Endothelial cell of umbilical vein (primary cell): Measurements from ENCODE around the gene VEGFC. TPM values are rescaled to one million over a fixed set of nuclear protein-coding genes. Genes with fewer than 3 reads are reported as not detected.

ENCODE experiments used
- BruUV-seq: library from RNA; stranded (reverse); fragments of 400-500 nt; replicated peaks from 2 replicates; lab custom pipeline; 2021; lab: Mats Ljungman, UMichigan
- CTCF ChIA-PET: fragments of 300-600, 350-600 bp; sonication (Branson Sonifier 250); formaldehyde crosslinking; loops from one replicate; lab custom pipeline; 2021; ENCODE audit warnings: antibody characterized with exemption, inconsistent platforms; lab: Charles Lee
- POLR2A ChIA-PET: fragments of 300-600, 350-600 bp; sonication (Branson Sonifier 250); formaldehyde crosslinking; loops from one replicate; lab custom pipeline; 2021; ENCODE audit warnings: antibody characterized with exemption, inconsistent platforms; lab: Charles Lee
- DNase-seq: peaks from one replicate; pipeline ENCODE4 v3.0.0-alpha.2; 2011; ENCODE audit warnings: low read depth, low spot score
- FAIRE-seq: peaks from 2 replicates; lab custom pipeline; 2011; peaks lifted over from hg19 to GRCh38; lab: Jason Lieb, UNC
- H2AFZ ChIP-seq: 2 replicates; pipeline ENCODE4 v1.6.0; 2012; ENCODE audit warnings: low read depth, low read length, control low read depth, inconsistent platforms
- H3K27ac ChIP-seq: 2 replicates; pipeline ENCODE4 v1.5.1; 2011; ENCODE audit warnings: low read depth, mild to moderate bottlenecking, control low read depth, low read length, moderate library complexity; ENCODE audit not compliant: insufficient read depth
- H3K27me3 ChIP-seq, 2 experiments: 2 replicates each; pipeline versions ENCODE4 v1.6.0 to v1.6.1; 2011; ENCODE audit warnings: low read length in 2 of 2, mixed read lengths in 1 of 2; ENCODE audit not compliant: control insufficient read depth in 2 of 2, insufficient read depth in 2 of 2
- H3K36me3 ChIP-seq, 2 experiments: 2 replicates in 1 of 2; 3 replicates in 1 of 2; pipeline ENCODE4 v1.5.1; 2011; ENCODE audit warnings: low read length in 2 of 2, mild to moderate bottlenecking in 1 of 2, moderate library complexity in 1 of 2; ENCODE audit not compliant: control insufficient read depth in 2 of 2, insufficient read depth in 2 of 2; ENCODE audit errors: extremely low read depth in 1 of 2
- H3K4me1 ChIP-seq: 3 replicates; pipeline ENCODE4 v1.5.1; 2011; ENCODE audit warnings: mild to moderate bottlenecking, low read length; ENCODE audit not compliant: control insufficient read depth, insufficient read depth; ENCODE audit errors: extremely low read depth
- H3K4me2 ChIP-seq: 2 replicates; pipeline ENCODE4 v1.6.1; 2011; ENCODE audit warnings: low read length, control low read depth, mixed read lengths; ENCODE audit not compliant: insufficient read depth
- H3K4me3 ChIP-seq, 3 experiments: fragments of 200-600 bp in 1 of 3; sonication (generic), shearing (Covaris generic) in 1 of 3; replicated peaks in 1 of 3; 2 replicates each; pipeline ENCODE4 v1.5.1; 2011 to 2016; ENCODE audit warnings: control low read depth in 3 of 3, low read length in 3 of 3, mild to moderate bottlenecking in 2 of 3, inconsistent platforms in 1 of 3, low read depth in 1 of 3, moderate library complexity in 1 of 3; ENCODE audit not compliant: insufficient read depth in 1 of 3
- H3K79me2 ChIP-seq: 2 replicates; pipeline ENCODE4 v1.6.0; 2012; ENCODE audit warnings: low read length, inconsistent platforms; ENCODE audit not compliant: control insufficient read depth, insufficient read depth
- H3K9ac ChIP-seq: replicated peaks from 2 replicates; pipeline ENCODE3; 2011; ENCODE audit warnings: low read length, control low read depth; ENCODE audit not compliant: insufficient read depth; ENCODE audit errors: extremely low read depth
- H3K9me1 ChIP-seq: replicated peaks from 3 replicates; pipeline ENCODE4 v1.6.0; 2011; ENCODE audit warnings: mild to moderate bottlenecking, low read length; ENCODE audit not compliant: control insufficient read depth, insufficient read depth; ENCODE audit errors: extremely low read depth
- H3K9me3 ChIP-seq: replicated peaks from 2 replicates; pipeline ENCODE4 v1.5.1; 2012; ENCODE audit warnings: low read length, inconsistent platforms; ENCODE audit not compliant: control insufficient read depth, insufficient read depth
- H4K20me1 ChIP-seq: replicated peaks from 2 replicates; pipeline ENCODE3; 2011; ENCODE audit warnings: mild to moderate bottlenecking, low read length; ENCODE audit not compliant: control insufficient read depth, insufficient read depth; ENCODE audit errors: extremely low read depth
- CTCF ChIP-seq, 2 donors: IDR thresholded peaks; 1 replicate in 1 of 2; 2 replicates in 1 of 2; pipeline ENCODE4 v1.5.1; 2011; ENCODE audit warnings: low read length in 2 of 2, mild to moderate bottlenecking in 2 of 2, moderate library complexity in 2 of 2, control low read depth in 1 of 2, inconsistent platforms in 1 of 2, low read depth in 1 of 2; ENCODE audit not compliant: insufficient read depth in 1 of 2; ENCODE audit errors: extremely low read depth in 1 of 2
- EZH2 ChIP-seq: IDR thresholded peaks from 2 replicates; pipeline ENCODE4 v1.6.1; 2012; ENCODE audit warnings: borderline replicate concordance, low read depth, mild to moderate bottlenecking, moderate library complexity, low read length, inconsistent platforms; ENCODE audit not compliant: severe bottlenecking
- FOS ChIP-seq: IDR thresholded peaks from 2 replicates; pipeline ENCODE4 v1.6.1; 2011; ENCODE audit warnings: mild to moderate bottlenecking, low read length, moderate library complexity, borderline replicate concordance; ENCODE audit not compliant: insufficient read depth
- GATA2 ChIP-seq: IDR thresholded peaks from 2 replicates; pipeline ENCODE4 v1.7.0; 2011; ENCODE audit warnings: low read depth, mild to moderate bottlenecking, moderate library complexity, mixed read lengths, low read length; ENCODE audit not compliant: insufficient read length, insufficient read depth
- JUN ChIP-seq: IDR thresholded peaks from 2 replicates; pipeline ENCODE4 v1.6.1; 2011; ENCODE audit warnings: borderline replicate concordance, low read depth; ENCODE audit not compliant: insufficient read length, insufficient read depth
- MAX ChIP-seq: IDR thresholded peaks from 2 replicates; pipeline ENCODE4 v1.6.1; 2011; ENCODE audit not compliant: insufficient read depth, insufficient read length
- MYC ChIP-seq: IDR thresholded peaks from one replicate; pipeline ENCODE4 v1.6.1; 2011; ENCODE audit warnings: mild to moderate bottlenecking, low read depth, low read length
- POLR2A ChIP-seq: IDR thresholded peaks from 2 replicates; pipeline ENCODE4 v1.6.1; 2012; ENCODE audit warnings: low read depth, mild to moderate bottlenecking, control low read depth, low read length
- POLR2AphosphoS5 ChIP-seq: IDR thresholded peaks from 2 replicates; pipeline ENCODE4 v1.6.1; 2012; ENCODE audit warnings: low read depth, mild to moderate bottlenecking, control low read depth, low read length, moderate library complexity; ENCODE audit not compliant: insufficient read depth
- dilution Hi-C: fragments of 300-500 bp; cut with MboI; formaldehyde crosslinking; loops from one replicate; pipeline ENCODE4 v1.15.0; 2019; ENCODE audit warnings: low sequenced_read_pairs; ENCODE audit not compliant: extremely low pct_ligation_motif_present
- intact Hi-C: fragments of 100-400 bp; cut with micrococcal nuclease; formaldehyde crosslinking; loops from one replicate; pipeline ENCODE4 v1.10.0; 2022
- polyA plus RNA-seq, 4 experiments: library from polyadenylated mRNA; depleted of rRNA in 3 of 4; stranded (reverse) in 3 of 4; unstranded in 1 of 4; fragments of >200 nt; gene quantifications; 2 replicates each; pipeline versions ENCODE4 v1.2.1 to v1.2.3, GENCODE V29; 2011 to 2012; ENCODE audit warnings: missing spikeins in 1 of 4
- total RNA-seq: library from RNA; stranded (reverse); gene quantifications from 2 replicates; pipeline ENCODE4 v1.2.3, GENCODE V29; 2021

Gene VEGFC
- total and polyA plus RNA-seq, 2 donors (not counting 3 experiments of a cell fraction or from before 2014, with no cell fraction given), result 20.4 to 34.9 TPM

- dilution Hi-C loops, result no loop called here
- ChIA-PET POLR2A (no interaction called here), CTCF (no interaction called here)
- H3K9me1 ChIP-seq, result no peaks in the 10 kb centered on the region
- peak overlapping the region; percentile 23 for H3K27ac ChIP-seq
- H3K79me2 ChIP-seq, result peaks cover 75% of the 10 kb centered on the region
- BruUV-seq, result no TSS peak
- H3K9ac ChIP-seq, result peak overlapping the region; percentile 99
- no peaks in the 10 kb centered on the region for H3K36me3 ChIP-seq
- no peak overlapping the region for H2AFZ ChIP-seq
- DNase-seq, result peak; percentile 81
- H4K20me1 ChIP-seq, result no peaks in the 10 kb centered on the region
- H3K9me3 ChIP-seq, result no peaks in the 10 kb centered on the region
- H3K4me2 ChIP-seq, result peak overlapping the region; percentile 96
- H3K4me1 ChIP-seq, result peaks cover 39% of the 10 kb centered on the region
- intact Hi-C loops, result loop anchor here (1.0 to 5.0 kb wide), 12 partner anchors 9 to 549 kb away; no protein-coding TSS in a partner anchor
- H3K27me3 ChIP-seq, result no peaks in the 10 kb centered on the region
- H3K4me3 ChIP-seq, result peak overlapping the region in 2 of 3 experiments; percentile 99 to 100
- peak; percentile 77 for FAIRE-seq
- no peak for TF ChIP-seq POLR2A
- TF ChIP-seq FOS, result peak; percentile 6
- TF ChIP-seq MAX, result no peak
- no peak for TF ChIP-seq JUN
- TF ChIP-seq CTCF (IDR thresholded peaks at IDR 0.05; ENCODE audit: extremely low read depth in 1 of 2, insufficient read depth in 1 of 2, low read depth in 1 of 2, low read length in 2 of 2), result peak; percentile 59 to 60
Observed at GRCh38 chr4:176789955-176790354, 2.8 kb downstream of the VEGFC start.

- no peak for DNase-seq
- no peak overlapping the region for H2AFZ ChIP-seq
- dilution Hi-C loops, result no loop called here
- peaks cover 32% of the 10 kb centered on the region for H3K4me1 ChIP-seq
- no peaks in the 10 kb centered on the region for H4K20me1 ChIP-seq
- intact Hi-C loops, result no loop called here
- peak overlapping the region; percentile 96 for H3K4me2 ChIP-seq
- H3K36me3 ChIP-seq, result no peaks in the 10 kb centered on the region
- POLR2A ChIA-PET, result no interaction called here
- no peak overlapping the region for H3K9ac ChIP-seq
- BruUV-seq, result no TSS peak
- CTCF ChIA-PET, result interaction anchor here (1.0 to 1.8 kb wide), 2 partner anchors 44 to 258 kb away, joined by 3 to 42 read pairs; no protein-coding TSS in a partner anchor
- no peak for TF ChIP-seq MYC
- no peak for TF ChIP-seq GATA2
- TF ChIP-seq FOS, result no peak
- TF ChIP-seq CTCF (IDR thresholded peaks at IDR 0.05; ENCODE audit: extremely low read depth in 1 of 2, insufficient read depth in 1 of 2, low read depth in 1 of 2, low read length in 2 of 2), result no peak
- no peak for TF ChIP-seq POLR2A
- TF ChIP-seq JUN, result no peak
- no peak for TF ChIP-seq POLR2AphosphoS5
- no peak for TF ChIP-seq MAX
- TF ChIP-seq EZH2, result no peak
- no peak overlapping the region for H3K27ac ChIP-seq
- no peaks in the 10 kb centered on the region for H3K27me3 ChIP-seq
- peak overlapping the region in 1 of 3 experiments; percentile 99 for H3K4me3 ChIP-seq
- H3K9me1 ChIP-seq, result no peaks in the 10 kb centered on the region
- no peaks in the 10 kb centered on the region for H3K9me3 ChIP-seq
- FAIRE-seq, result no peak
- peaks cover 84% of the 10 kb centered on the region for H3K79me2 ChIP-seq
Observed at GRCh38 chr4:176788971-176789370, 3.8 kb downstream of the VEGFC start.
